Ovary (tissue), 9 donors: ENCODE data around the gene TNK2. TPM values are rescaled to one million over a fixed set of nuclear protein-coding genes. Genes with fewer than 3 reads are reported as not detected.

Source experiments
- DNase-seq, 5 donors: peaks; one replicate each; pipeline ENCODE4 v3.0.0-alpha.2; 2019 to 2020
- H3K27ac ChIP-seq, 2 donors: fragments of 200-600 bp; one replicate each; pipeline versions ENCODE4 v1.5.1 to v1.8.0; 2019 to 2022
- H3K27me3 ChIP-seq: fragments of 200-600 bp; one replicate; pipeline ENCODE4 v1.8.0; 2022
- H3K36me3 ChIP-seq: fragments of 200-600 bp; sonication (generic); one replicate; pipeline ENCODE4 v1.5.1; 2019
- H3K4me1 ChIP-seq: one replicate; pipeline ENCODE4 v1.8.1; 2013; ENCODE audit warnings: mild to moderate bottlenecking, moderate library complexity; ENCODE audit not compliant: insufficient read depth
- H3K4me3 ChIP-seq: fragments of 200-600 bp; sonication (generic); one replicate; pipeline ENCODE4 v1.5.1; 2017
- H3K9me3 ChIP-seq, 2 donors: fragments of 200-600 bp in 1 of 2; sonication (generic) in 1 of 2; one replicate each; pipeline versions ENCODE4 v1.5.1 to v1.8.1; 2013 to 2019; ENCODE audit warnings: mild to moderate bottlenecking in 1 of 2, moderate library complexity in 1 of 2
- EP300 ChIP-seq: sonication (generic); formaldehyde crosslinking; IDR thresholded peaks from one replicate; pipeline ENCODE4 v1.6.1; 2017; ENCODE audit warnings: antibody characterized with exemption
- POLR2A ChIP-seq: fragments of 450-650 bp; IDR thresholded peaks from one replicate; pipeline ENCODE4 v1.6.1; 2017; ENCODE audit warnings: antibody characterized with exemption, mild to moderate bottlenecking, moderate library complexity
- WGBS, 3 donors: extraction: QIAGEN DNeasy Blood & Tissue Kit in 1 of 3; methylation state at CpG; one replicate each; pipeline versions ENCODE4 v1.1.5 to v1.1.7; 2013 to 2017; 5-methylcytosine and 5-hydroxymethylcytosine counted together
- intact Hi-C, 4 donors: fragments of 100-400 bp; cut with DNase I; formaldehyde crosslinking; loops; one replicate each; pipeline versions ENCODE4 v1.11.0 to v1.15.1; 2022 to 2023
- polyA plus RNA-seq, 2 donors: library from polyadenylated mRNA; stranded (reverse); fragments of 200-250 nt in 1 of 2; fragments of 350-450 nt in 1 of 2; fragmentation: Illumina TruSeq in 1 of 2; extraction: RNeasy Lipid Tissue Mini Kit (QIAGEN cat#74804) in 1 of 2; gene quantifications; one replicate each; pipeline ENCODE4 v1.2.3, GENCODE V29; 2013 to 2014
- total RNA-seq, 7 donors: library from RNA; depleted of rRNA in 2 of 7; stranded (reverse); fragments of >200 nt in 2 of 7; fragmentation: NEBNext Ultra II Directional in 3 of 7; extraction: Animal tissue kit (Norgen Biotek cat#: 25700) in 3 of 7; gene quantifications; one replicate each; pipeline versions ENCODE4 v1.1.0 to v1.2.4, GENCODE V29; 2016 to 2023
- TF ChIP-seq, protein P1 (sequence below), 3 donors: fragments of 450-650 bp in 2 of 3; fragments of 200-600 bp in 1 of 3; IDR thresholded peaks; one replicate each; pipeline versions ENCODE4 v1.5.1 to v1.8.0; 2016 to 2022; ENCODE audit warnings: antibody characterized with exemption in 3 of 3, mild to moderate bottlenecking in 1 of 3
- donor health status: DM: no; HTN: no; CAD: no; lungs with moderate emphysema.
- donor health status: DM: no; HTN: no; CAD: no.
- donor health status: Bipolar disorder and iron deficiency.
- donor health status: DM: yes; HTN: yes; CAD: no.
- donor health status: DM: no; HTN: no; CAD: no.
- donor health status: DM: yes; HTN: yes; CAD: no.

Gene TNK2
- total and polyA plus RNA-seq, 9 donors, result 2.4 to 50.1 (median 32.4) TPM

DNA sequence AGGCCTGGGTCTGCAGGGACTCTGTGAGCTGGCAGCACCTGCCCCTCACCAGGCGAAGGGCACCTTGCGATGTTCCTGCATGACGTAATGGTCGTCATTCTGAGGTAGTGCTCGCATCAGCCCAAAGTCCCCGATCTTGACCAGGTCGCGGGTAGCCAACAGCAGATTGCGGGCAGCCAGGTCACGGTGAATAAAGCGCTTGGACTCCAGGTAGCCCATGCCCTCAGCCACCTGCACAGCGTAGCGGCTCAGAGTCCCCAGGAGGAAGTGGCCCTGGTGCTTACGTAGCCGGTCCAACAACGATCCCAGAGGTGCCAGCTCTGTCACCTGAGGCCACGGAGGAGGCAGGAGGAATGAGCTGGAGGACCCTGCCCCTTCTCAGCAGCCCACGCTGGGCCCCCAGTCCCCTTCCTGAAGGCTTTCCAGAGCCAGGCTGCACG is 26.3 kb downstream of the TNK2 start:
- intact Hi-C loops, result no loop called here
- Histone ChIP-seq H3K36me3 (no peaks in the 10 kb centered on the region), H3K9me3 (no peaks in the 10 kb centered on the region), H3K4me1 (peaks cover 16% of the 10 kb centered on the region), H3K27ac (no peak overlapping the region), H3K4me3 (no peak overlapping the region), H3K27me3 (no peaks in the 10 kb centered on the region)
- DNase-seq, result no peak
- TF ChIP-seq POLR2A (no peak), EP300 (no peak)
- TF ChIP-seq, protein P1, sequence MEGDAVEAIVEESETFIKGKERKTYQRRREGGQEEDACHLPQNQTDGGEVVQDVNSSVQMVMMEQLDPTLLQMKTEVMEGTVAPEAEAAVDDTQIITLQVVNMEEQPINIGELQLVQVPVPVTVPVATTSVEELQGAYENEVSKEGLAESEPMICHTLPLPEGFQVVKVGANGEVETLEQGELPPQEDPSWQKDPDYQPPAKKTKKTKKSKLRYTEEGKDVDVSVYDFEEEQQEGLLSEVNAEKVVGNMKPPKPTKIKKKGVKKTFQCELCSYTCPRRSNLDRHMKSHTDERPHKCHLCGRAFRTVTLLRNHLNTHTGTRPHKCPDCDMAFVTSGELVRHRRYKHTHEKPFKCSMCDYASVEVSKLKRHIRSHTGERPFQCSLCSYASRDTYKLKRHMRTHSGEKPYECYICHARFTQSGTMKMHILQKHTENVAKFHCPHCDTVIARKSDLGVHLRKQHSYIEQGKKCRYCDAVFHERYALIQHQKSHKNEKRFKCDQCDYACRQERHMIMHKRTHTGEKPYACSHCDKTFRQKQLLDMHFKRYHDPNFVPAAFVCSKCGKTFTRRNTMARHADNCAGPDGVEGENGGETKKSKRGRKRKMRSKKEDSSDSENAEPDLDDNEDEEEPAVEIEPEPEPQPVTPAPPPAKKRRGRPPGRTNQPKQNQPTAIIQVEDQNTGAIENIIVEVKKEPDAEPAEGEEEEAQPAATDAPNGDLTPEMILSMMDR (IDR thresholded peaks at IDR 0.05), result no peak
- WGBS, 3 donors, result 93 to 94% (median 94%) methylated on average over 19 of the region's 19 CpGs

DNA sequence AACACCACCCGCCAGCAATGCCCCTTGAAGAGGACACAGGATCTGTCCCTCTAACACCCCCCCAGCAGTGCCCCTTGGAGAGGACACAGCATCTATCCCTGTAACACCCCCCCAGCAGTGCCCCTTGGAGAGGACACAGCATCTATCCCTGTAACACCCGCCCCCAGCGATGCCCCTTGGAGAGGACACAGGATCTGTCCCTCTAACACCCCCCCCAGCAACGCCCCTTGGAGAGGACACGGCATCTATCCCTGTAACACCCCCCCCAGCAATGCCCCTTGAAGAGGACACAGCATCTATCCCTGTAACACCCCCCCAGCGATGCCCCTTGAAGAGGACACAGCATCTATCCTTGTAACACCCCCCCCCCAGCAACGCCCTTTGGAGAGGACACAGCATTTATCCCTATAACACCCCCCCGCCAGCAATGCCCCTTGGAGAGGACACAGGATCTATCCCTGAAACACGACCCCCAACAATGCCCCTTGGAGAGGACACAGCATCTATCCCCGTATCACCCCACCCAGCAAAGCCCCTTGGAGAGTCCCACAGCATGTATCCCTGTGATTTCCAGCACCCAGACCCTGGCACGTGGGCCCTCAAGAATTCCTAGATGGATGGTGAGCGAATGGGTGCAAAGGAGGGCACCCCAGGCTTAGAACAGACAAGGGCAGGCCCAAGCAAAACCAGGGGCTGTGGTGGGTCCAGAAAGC is 26.9 kb downstream of the TNK2 start:
- TF ChIP-seq EP300 (no peak), POLR2A (no peak)
- TF ChIP-seq, protein P1 (IDR thresholded peaks at IDR 0.05), result no peak
- no peaks in the 10 kb centered on the region for H3K9me3 ChIP-seq
- H3K4me1 ChIP-seq, result peaks cover 14% of the 10 kb centered on the region
- no peak for DNase-seq
- no peaks in the 10 kb centered on the region for H3K36me3 ChIP-seq
- H3K4me3 ChIP-seq, result no peak overlapping the region
- H3K27ac ChIP-seq, result no peak overlapping the region
- no peaks in the 10 kb centered on the region for H3K27me3 ChIP-seq
- 81 to 93% (median 93%) methylated on average over 4 to 11 of the region's 12 CpGs for WGBS, 3 donors
- intact Hi-C loops, result no loop called here

DNA sequence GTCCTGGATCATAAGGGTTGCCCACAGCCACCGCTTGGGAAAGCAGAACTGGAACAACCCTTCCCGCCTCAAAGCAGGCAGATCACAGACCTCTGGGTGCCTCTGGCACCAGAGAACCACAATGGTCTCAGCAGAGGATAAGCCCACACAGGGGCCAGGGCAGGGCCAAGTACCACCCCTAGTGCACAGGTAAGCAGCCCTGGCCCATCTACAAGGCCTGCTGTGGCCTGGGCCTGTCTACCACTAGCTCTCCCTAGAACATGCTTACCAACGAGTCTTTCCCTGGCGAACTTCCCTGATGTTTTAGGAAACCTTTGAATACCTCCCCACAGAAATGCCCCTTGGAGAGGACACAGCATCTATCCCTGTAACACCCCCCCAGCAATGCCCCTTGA is 28.3 kb downstream of the TNK2 start:
- H3K4me3 ChIP-seq, result no peak overlapping the region
- no peak for DNase-seq
- intact Hi-C loops, result no loop called here
- H3K36me3 ChIP-seq, result no peaks in the 10 kb centered on the region
- WGBS, 3 donors, result 88 to 92% (median 90%) methylated on average over 4 of the region's 4 CpGs
- TF ChIP-seq POLR2A (no peak), EP300 (no peak)
- TF ChIP-seq, protein P1 (IDR thresholded peaks at IDR 0.05), result no peak
- H3K9me3 ChIP-seq, result no peaks in the 10 kb centered on the region
- no peak overlapping the region for H3K27ac ChIP-seq
- H3K4me1 ChIP-seq, result peaks cover under 1% of the 10 kb centered on the region
- no peaks in the 10 kb centered on the region for H3K27me3 ChIP-seq

DNA sequence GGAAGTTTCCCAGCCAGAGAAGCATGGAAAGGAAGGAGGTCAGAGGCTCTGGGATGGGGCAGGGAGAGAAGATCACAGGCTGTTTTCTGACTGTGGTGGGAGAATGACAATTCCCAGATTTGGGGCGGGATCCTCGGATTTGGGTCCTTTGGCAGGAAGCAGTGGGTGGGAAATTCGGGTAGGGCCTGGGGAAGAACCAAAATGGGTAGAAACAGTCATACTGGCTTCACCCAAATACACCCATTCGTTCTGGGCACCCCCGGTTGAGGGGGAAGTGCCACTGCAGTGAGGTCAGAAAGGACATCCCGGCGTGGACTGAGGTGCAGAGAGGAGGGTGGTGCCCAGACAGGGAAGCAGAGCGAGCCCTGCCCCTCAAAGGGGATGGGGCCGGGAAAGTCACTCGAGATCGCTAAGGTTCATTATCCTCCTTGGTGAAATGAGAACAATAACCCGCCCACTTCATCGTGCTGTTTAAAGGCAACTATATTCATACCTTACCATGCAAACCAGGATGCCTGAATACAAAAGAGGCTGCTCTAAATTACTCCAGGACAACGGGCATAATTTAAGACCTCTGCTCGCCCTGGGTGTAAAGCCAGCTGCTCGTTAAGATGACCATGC is 28.8 kb downstream of the TNK2 start:
- DNase-seq, result no peak
- Histone ChIP-seq H3K4me1 (no peaks in the 10 kb centered on the region), H3K9me3 (no peaks in the 10 kb centered on the region), H3K36me3 (no peaks in the 10 kb centered on the region), H3K27me3 (no peaks in the 10 kb centered on the region), H3K4me3 (no peak overlapping the region), H3K27ac (no peak overlapping the region)
- WGBS, 3 donors, result 82 to 88% (median 83%) methylated on average over 16 of the region's 16 CpGs
- intact Hi-C loops, result no loop called here
- no peak for TF ChIP-seq EP300
- TF ChIP-seq, protein P1 (IDR thresholded peaks at IDR 0.05), result no peak
- TF ChIP-seq POLR2A, result no peak
